Trophoblast cell (in vitro differentiated cells and primary cell): ENCODE results near the gene GGTA1.

ENCODE experiments used
- DNase-seq, 2 donors: peaks; one replicate each; pipeline ENCODE4 v3.0.0-alpha.2; 2016
- H2AFZ ChIP-seq: 2 replicates; pipeline ENCODE4 v1.6.1; 2013; ENCODE audit warnings: low read length, moderate library complexity, mild to moderate bottlenecking; ENCODE audit not compliant: insufficient read depth, poor library complexity
- H2AK5ac ChIP-seq: 2 replicates; pipeline ENCODE4 v1.6.1; 2013; ENCODE audit warnings: mild to moderate bottlenecking, low read length
- H2BK120ac ChIP-seq: 2 replicates; pipeline ENCODE4 v1.6.1; 2013; ENCODE audit warnings: low read length, mild to moderate bottlenecking, moderate library complexity; ENCODE audit not compliant: insufficient read depth, poor library complexity
- H2BK12ac ChIP-seq: 2 replicates; pipeline ENCODE4 v1.6.1; 2013; ENCODE audit warnings: mild to moderate bottlenecking, low read length, moderate library complexity
- H2BK5ac ChIP-seq: 2 replicates; pipeline ENCODE4 v1.6.1; 2013; ENCODE audit warnings: low read length, low read depth, moderate library complexity, mild to moderate bottlenecking; ENCODE audit not compliant: poor library complexity
- H3K14ac ChIP-seq: 2 replicates; pipeline ENCODE4 v1.6.1; 2013; ENCODE audit warnings: mild to moderate bottlenecking, low read length
- H3K18ac ChIP-seq: 2 replicates; pipeline ENCODE4 v1.6.1; 2013; ENCODE audit warnings: mild to moderate bottlenecking, low read length
- H3K23ac ChIP-seq: 2 replicates; pipeline ENCODE4 v1.6.1; 2013; ENCODE audit warnings: low read length
- H3K27ac ChIP-seq: 2 replicates; pipeline ENCODE4 v1.5.1; 2013; ENCODE audit warnings: low read depth, mild to moderate bottlenecking, inconsistent platforms, low read length, moderate library complexity
- H3K27me3 ChIP-seq: 2 replicates; pipeline ENCODE4 v1.6.1; 2013; ENCODE audit warnings: inconsistent platforms, mild to moderate bottlenecking, low read length, moderate library complexity; ENCODE audit not compliant: insufficient read depth
- H3K36me3 ChIP-seq, 2 experiments: 1 replicate in 1 of 2; 2 replicates in 1 of 2; pipeline ENCODE4 v1.6.1; 2013; ENCODE audit warnings: low read length in 2 of 2, mild to moderate bottlenecking in 2 of 2, moderate library complexity in 1 of 2; ENCODE audit not compliant: insufficient read depth in 2 of 2, control insufficient read depth in 1 of 2
- H3K4ac ChIP-seq: 2 replicates; pipeline ENCODE4 v1.6.1; 2013; ENCODE audit warnings: low read depth, mild to moderate bottlenecking, low read length, moderate library complexity
- H3K4me1 ChIP-seq, 2 experiments: 1 replicate in 1 of 2; 2 replicates in 1 of 2; pipeline ENCODE4 v1.6.1; 2013; ENCODE audit warnings: low read length in 2 of 2, mild to moderate bottlenecking in 2 of 2, moderate library complexity in 1 of 2; ENCODE audit not compliant: insufficient read depth in 2 of 2, control insufficient read depth in 1 of 2
- H3K4me2 ChIP-seq: 2 replicates; pipeline ENCODE4 v1.6.1; 2013; ENCODE audit warnings: inconsistent platforms, mild to moderate bottlenecking, low read length, moderate library complexity
- H3K4me3 ChIP-seq: 2 replicates; pipeline ENCODE4 v1.5.1; 2013; ENCODE audit warnings: mild to moderate bottlenecking, low read depth, low read length, inconsistent platforms
- H3K79me1 ChIP-seq: one replicate; pipeline ENCODE4 v1.6.1; 2013; ENCODE audit warnings: low read length
- H3K79me2 ChIP-seq: 2 replicates; pipeline ENCODE4 v1.6.1; 2013; ENCODE audit warnings: low read length, mild to moderate bottlenecking; ENCODE audit not compliant: control insufficient read depth, insufficient read depth, poor library complexity
- H3K9ac ChIP-seq: 2 replicates; pipeline ENCODE4 v1.6.1; 2013; ENCODE audit warnings: mild to moderate bottlenecking, low read length
- H3K9me3 ChIP-seq: 2 replicates; pipeline ENCODE4 v1.6.1; 2013; ENCODE audit warnings: low read depth, mild to moderate bottlenecking, control low read depth, inconsistent platforms, low read length; ENCODE audit not compliant: insufficient read depth
- H4K12ac ChIP-seq: 2 replicates; pipeline ENCODE4 v1.6.1; 2013; ENCODE audit warnings: low read depth, mild to moderate bottlenecking, low read length, moderate library complexity
- H4K8ac ChIP-seq: 2 replicates; pipeline ENCODE4 v1.6.1; 2013; ENCODE audit warnings: low read depth, mild to moderate bottlenecking, low read length, moderate library complexity
- H4K91ac ChIP-seq: one replicate; pipeline ENCODE4 v1.6.1; 2013; ENCODE audit warnings: low read depth, mild to moderate bottlenecking, low read length, moderate library complexity
- WGBS: extraction: QIAGEN DNeasy Blood & Tissue Kit; methylation state at CpG from one replicate; pipeline ENCODE4 v1.1.7; 2013; ENCODE audit warnings: missing lambda C conversion rate; ENCODE audit not compliant: insufficient read length, insufficient coverage; ENCODE audit errors: extremely low coverage; 5-methylcytosine and 5-hydroxymethylcytosine counted together

The GGTA1 gene

DNA sequence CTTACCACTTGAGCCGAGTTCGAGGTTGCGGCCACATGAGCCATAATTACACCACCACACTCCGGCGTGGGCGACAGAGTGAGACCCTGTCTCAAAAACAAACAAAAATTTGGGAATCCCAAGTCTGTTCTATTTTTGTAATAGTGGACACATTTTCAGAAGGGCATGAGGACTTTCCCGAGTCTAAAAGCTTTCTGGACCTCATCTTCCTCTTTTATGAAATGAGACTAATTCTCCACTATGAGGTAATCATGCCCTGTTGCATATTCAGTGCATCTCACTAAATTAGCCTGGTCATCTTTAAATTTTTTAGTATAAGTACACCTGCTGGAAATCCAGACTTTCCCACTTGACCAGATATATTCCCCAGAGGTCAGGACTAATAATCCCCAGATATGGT lies 55.7 kb downstream of the GGTA1 start:
- Histone ChIP-seq H4K12ac (no peak overlapping the region), H3K9me3 (no peaks in the 10 kb centered on the region), H3K14ac (no peak overlapping the region), H3K79me1 (no peaks in the 10 kb centered on the region), H3K4ac (no peak overlapping the region), H2BK12ac (no peak overlapping the region), H2BK120ac (no peak overlapping the region), H2AK5ac (no peak overlapping the region), H4K8ac (no peak overlapping the region), H3K23ac (no peak overlapping the region), H4K91ac (no peak overlapping the region), H3K4me2 (no peak overlapping the region), H3K9ac (no peak overlapping the region), H3K36me3 (no peaks in the 10 kb centered on the region), H3K18ac (no peak overlapping the region), H2AFZ (no peak overlapping the region), H2BK5ac (no peak overlapping the region), H3K27ac (no peak overlapping the region), H3K79me2 (no peaks in the 10 kb centered on the region), H3K4me1 (peaks cover under 1 to 1% of the 10 kb centered on the region in 2 experiments), H3K4me3 (no peak overlapping the region), H3K27me3 (no peaks in the 10 kb centered on the region)
- no CpG with 5 or more reads among the region's 7 CpGs for WGBS
- DNase-seq, result no peak

DNA sequence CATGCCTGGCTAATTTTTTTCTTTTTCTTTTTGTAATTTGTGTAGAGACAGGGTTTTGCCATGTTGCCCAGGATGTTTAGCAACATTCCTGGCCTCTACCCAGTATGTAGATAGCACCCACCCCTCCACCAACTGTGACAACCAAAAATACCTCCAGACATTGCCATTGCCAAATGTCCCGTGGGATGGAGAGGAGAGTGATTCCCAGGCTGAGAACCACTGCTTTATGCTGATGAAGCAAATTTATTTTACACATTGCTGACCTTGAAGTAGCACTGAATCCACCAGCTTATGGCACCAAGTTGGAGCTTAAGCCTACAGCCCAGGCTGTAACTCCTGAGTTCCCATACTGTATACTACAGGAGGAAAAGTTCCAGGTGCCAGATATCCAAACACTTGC lies 58.5 kb downstream of the GGTA1 start:
- H2BK5ac ChIP-seq, result no peak overlapping the region

DNA sequence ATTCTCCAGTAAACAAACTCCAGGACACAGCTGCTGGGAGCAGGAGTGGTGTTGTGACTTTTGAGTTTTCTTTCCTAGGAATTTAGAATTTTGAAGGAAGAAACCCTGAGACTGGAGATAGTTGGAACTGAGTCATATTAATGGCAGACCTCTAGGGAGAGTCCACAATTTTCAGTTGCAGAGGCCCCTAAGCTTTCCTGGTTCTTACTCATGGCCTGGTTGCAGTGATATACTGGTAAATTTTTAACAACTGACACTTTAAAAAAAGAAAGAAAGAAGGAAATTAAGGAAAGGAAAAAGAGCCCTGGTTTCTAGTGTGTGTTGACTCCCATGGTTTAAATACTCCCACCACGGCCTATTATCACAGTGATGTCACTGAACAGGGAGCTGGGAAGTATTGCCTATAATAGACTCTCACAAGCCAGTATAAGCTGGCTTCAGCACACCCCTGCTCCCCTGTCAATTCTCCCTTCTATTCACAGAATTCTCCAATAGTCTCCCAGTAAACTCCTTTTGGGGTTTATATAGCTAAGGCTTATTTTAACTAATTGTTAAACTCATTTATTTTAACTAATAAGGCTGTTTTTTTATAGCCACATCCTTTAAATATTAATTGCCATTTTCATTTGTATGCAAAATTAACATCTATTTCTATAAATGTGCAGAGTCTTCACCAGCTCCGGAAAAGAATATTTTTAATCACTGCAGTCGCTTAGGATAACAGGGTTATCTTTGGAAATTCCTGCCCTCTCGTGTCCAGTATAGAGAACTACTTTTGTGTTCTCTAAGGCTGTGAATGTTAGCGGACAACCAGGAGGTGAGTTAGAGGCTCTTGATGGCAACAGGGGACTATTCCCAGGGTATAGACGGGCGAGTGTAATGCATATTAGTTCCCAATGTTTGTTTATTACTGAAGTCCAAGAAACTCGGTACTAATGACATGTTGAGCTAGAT lies 59.7 kb downstream of the GGTA1 start:
- DNase-seq, result peak in 1 of 2 donors; percentile 51
- WGBS, result no CpG with 5 or more reads among the region's 8 CpGs
- H3K14ac ChIP-seq, result no peak overlapping the region
- H3K27me3 ChIP-seq, result no peaks in the 10 kb centered on the region
- H4K91ac ChIP-seq, result no peak overlapping the region
- no peaks in the 10 kb centered on the region for H3K9me3 ChIP-seq
- no peak overlapping the region for H2BK5ac ChIP-seq
- H3K4me2 ChIP-seq, result no peak overlapping the region
- H3K79me2 ChIP-seq, result no peaks in the 10 kb centered on the region
- H2BK12ac ChIP-seq, result no peak overlapping the region
- no peaks in the 10 kb centered on the region for H3K79me1 ChIP-seq
- H3K4me1 ChIP-seq, result peaks cover 4 to 5% of the 10 kb centered on the region in 2 experiments
- H3K36me3 ChIP-seq, result no peaks in the 10 kb centered on the region
- H4K8ac ChIP-seq, result no peak overlapping the region
- H3K18ac ChIP-seq, result no peak overlapping the region
- H3K9ac ChIP-seq, result no peak overlapping the region
- H3K23ac ChIP-seq, result no peak overlapping the region
- no peak overlapping the region for H2AFZ ChIP-seq
- H3K27ac ChIP-seq, result no peak overlapping the region
- no peak overlapping the region for H3K4me3 ChIP-seq
- no peak overlapping the region for H3K4ac ChIP-seq
- H4K12ac ChIP-seq, result no peak overlapping the region
- no peak overlapping the region for H2AK5ac ChIP-seq
- H2BK120ac ChIP-seq, result no peak overlapping the region

More for the DNA sequence above, 58.5 kb downstream of the GGTA1 start:
- H3K27ac ChIP-seq, result no peak overlapping the region
- WGBS, result no CpG with 5 or more reads among the region's 1 CpG
- peaks cover 4 to 5% of the 10 kb centered on the region in 2 experiments for H3K4me1 ChIP-seq
- no peaks in the 10 kb centered on the region for H3K27me3 ChIP-seq
- H4K8ac ChIP-seq, result no peak overlapping the region
- DNase-seq, result no peak
- no peak overlapping the region for H3K18ac ChIP-seq
- H3K36me3 ChIP-seq, result no peaks in the 10 kb centered on the region
- no peak overlapping the region for H2BK120ac ChIP-seq
- H2AFZ ChIP-seq, result no peak overlapping the region
- no peak overlapping the region for H3K9ac ChIP-seq
- no peak overlapping the region for H3K4me2 ChIP-seq
- no peak overlapping the region for H4K12ac ChIP-seq
- H3K14ac ChIP-seq, result no peak overlapping the region
- no peak overlapping the region for H2AK5ac ChIP-seq
- no peaks in the 10 kb centered on the region for H3K9me3 ChIP-seq
- no peak overlapping the region for H3K4ac ChIP-seq
- no peak overlapping the region for H3K4me3 ChIP-seq
- H2BK12ac ChIP-seq, result no peak overlapping the region
- no peak overlapping the region for H3K23ac ChIP-seq
- no peak overlapping the region for H4K91ac ChIP-seq
- no peaks in the 10 kb centered on the region for H3K79me2 ChIP-seq
- H3K79me1 ChIP-seq, result no peaks in the 10 kb centered on the region

DNA sequence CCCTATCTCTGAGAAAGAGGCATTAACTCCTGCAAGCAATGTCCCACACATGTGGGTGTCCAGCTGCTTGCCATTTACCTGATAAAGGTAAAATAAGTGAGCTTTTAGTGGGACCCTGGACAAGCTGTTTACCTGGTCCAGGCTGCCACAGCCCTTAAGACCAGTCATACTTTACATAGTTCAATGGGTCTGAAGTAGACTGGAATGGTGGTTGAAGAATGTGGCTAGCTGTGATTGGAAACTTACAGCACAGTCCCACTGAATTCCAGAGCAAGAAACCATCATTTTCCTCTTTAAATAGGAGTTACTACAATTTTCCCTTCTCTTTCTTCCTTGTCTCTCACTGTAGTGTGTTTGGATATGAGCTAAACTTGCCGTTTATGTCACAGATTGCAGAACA lies 60.6 kb downstream of the GGTA1 start:
- Histone ChIP-seq H4K91ac (no peak overlapping the region), H3K4me2 (no peak overlapping the region), H2AFZ (peak overlapping the region; percentile 41), H3K79me1 (no peaks in the 10 kb centered on the region), H3K36me3 (no peaks in the 10 kb centered on the region), H3K27me3 (no peaks in the 10 kb centered on the region), H3K4me3 (no peak overlapping the region), H2BK12ac (peak overlapping the region; percentile 22), H3K4me1 (peaks cover 4 to 5% of the 10 kb centered on the region in 2 experiments), H2BK120ac (no peak overlapping the region), H3K9me3 (no peaks in the 10 kb centered on the region), H3K79me2 (no peaks in the 10 kb centered on the region), H4K8ac (peak overlapping the region; percentile 19), H3K14ac (no peak overlapping the region), H3K18ac (no peak overlapping the region), H2AK5ac (no peak overlapping the region), H3K9ac (no peak overlapping the region), H3K23ac (no peak overlapping the region), H3K27ac (peak overlapping the region; percentile 39), H3K4ac (no peak overlapping the region), H2BK5ac (no peak overlapping the region), H4K12ac (no peak overlapping the region)
- WGBS, result no CpG with 5 or more reads among the region's 1 CpG
- peak; percentile 46 to 74 for DNase-seq
